HG03135 (cell line): ENCODE data around the gene FOXN3.

Source experiments
- ATAC-seq: cut with Tn5 transposase; IDR thresholded peaks from one replicate; pipeline ENCODE4 v1.9.1; 2021; ENCODE audit warnings: mild to moderate bottlenecking, moderate library complexity; ENCODE audit not compliant: unreplicated experiment

FOXN3 gene

DNA sequence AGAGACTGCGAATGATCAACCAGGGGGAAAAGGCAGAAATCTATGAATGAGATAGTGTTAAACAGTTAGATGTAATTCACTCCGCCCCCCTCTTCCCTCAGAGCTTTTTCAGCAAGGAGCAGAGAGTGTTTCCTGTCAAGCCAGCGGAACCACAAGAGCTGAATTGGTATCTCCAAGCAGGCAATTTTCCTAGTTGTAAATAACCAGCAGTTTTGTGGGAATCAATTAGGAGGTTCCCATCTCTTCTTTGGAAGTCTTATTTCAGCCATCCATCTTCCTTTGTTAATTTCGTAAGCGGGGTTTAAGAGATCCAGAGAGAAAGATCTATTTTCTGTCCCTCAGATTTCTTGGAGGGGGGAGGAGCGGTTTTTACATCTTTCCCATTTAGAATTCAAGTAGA is 178.0 kb downstream of the FOXN3 start:
- ATAC-seq: no peak

DNA sequence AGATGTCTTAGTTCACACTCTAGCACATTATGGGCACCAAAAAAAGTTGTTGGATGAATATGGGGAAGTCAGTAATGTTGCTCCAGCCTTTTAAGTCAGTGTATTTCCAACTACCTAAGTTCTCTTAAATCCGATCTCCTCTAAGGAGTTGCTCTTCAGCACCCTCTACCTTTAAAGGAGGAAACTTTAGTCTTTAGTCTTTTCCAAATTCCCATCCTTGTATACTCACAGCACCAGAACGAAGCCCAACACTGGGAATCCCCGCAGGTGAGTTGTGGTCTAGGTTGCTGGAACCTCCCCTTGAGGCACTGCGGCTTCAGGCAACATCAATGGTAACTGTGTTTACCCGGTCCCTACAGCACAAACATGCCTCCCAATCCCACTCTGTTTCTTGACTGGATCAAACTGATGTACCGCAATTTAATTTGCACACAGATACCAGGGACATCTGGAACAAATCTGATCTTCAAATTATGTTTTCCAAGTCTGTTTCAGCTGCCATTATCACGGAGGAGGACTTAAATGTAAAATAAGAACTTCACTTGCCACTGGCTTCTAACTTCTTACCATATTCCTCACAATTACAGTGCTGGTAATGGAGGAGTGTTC is 179.0 kb downstream of the FOXN3 start:
- ATAC-seq: no peak

DNA sequence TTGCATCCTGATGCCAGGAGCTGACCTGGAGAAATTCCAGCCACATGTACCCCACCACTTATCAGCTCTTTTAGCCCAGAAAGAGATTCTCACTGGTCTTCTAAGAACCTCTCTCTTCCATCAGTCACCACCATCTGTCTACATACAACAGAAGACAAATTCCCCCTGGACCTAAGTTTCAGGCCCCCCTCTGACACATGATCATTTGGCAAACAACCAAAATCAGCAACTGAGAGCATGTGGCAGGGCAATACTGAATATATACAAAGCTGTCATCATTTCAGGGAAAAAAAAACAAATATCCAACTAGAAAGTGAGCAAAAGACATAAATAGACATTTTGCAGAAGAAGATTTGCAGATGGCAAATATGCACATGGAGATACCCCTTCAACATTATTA is 180.2 kb downstream of the FOXN3 start:
- ATAC-seq: no peak

DNA sequence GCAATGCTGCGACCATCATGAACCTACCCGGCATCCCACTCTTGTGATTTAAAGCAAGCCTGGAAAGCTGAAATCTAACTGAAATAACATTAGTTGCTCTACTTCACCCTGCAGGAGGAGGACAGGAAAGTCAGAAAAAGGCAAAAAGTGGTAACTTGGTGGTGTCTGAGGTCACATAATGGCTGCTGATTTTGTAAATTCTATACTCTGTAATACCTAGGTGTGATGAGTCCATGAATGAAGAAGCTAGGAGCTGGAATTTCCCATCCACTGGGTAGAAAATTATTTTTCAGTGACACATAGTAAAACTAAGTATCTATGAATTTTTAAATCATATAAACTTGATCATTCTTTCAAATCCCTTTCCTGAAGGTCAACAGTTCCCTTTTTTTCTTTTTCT is 183.8 kb downstream of the FOXN3 start:
- no peak for ATAC-seq

DNA sequence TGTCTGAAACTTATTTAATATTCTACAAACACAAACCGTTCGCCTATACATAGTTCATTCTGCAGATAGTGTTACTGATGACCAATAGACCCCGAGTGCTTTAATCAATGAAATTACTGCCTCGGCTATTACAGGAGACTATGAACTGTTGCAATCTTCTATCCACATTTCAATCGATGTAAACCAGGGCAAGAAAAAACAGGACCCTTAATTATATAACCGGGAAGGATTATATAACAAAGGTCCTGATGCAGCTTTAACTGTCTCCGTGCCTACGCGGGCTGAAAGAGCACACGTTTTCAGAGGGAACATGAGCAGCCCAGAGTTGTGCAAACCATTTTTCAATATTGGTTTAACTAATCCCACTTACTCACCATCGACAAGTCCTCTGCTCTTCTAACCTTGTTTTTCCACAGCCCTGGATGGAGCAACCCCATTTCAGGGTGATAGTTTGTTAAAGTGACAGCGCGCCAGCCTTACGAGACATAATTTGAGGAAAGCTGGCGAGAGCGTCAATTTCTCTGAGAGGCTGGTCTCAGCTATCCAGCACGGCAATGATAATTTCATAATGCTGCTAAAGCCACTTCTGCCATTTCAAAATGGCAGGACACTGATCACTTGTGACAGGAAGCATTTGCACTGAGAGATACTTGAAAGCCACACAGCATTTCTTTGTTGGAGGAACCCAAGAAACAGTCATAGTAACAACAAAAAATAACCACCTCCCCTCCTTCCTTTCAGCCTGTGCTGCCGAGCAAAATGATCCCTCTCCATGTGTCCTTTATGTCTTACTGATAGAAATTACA is 184.6 kb downstream of the FOXN3 start:
- ATAC-seq: no peak

DNA sequence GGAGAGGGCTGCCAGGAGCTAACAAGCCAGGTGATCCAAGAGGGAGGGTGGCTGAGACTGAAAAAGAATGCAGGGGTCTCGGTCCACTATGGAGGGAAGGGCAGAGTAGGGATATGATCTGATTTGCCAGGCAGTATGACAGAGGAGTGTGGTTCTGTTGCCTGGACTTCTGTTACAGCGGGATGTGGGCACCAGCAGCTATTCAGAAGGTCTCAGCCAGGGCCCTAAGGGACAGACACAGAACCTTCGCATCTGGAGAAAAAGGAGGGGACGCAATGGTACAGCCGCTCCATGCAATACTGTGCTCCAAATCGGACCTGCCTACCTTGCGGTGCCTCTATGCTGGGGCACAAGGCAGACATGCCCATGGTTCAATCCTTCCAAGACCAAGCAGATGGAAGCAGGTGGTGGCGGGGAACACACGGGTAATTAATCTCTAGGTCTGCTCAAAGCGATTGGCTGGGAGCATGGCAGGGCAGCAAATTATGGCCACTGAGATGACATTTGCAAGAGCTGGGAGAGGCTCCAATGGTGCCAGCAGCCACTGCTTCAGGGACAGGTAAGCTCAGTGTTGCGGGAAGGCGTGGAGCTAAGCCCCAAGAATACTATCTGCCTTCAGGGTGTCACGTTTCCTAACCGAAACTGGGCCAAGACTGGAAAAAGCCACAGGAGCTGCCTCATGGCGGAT is 185.5 kb downstream of the FOXN3 start:
- ATAC-seq: no peak

DNA sequence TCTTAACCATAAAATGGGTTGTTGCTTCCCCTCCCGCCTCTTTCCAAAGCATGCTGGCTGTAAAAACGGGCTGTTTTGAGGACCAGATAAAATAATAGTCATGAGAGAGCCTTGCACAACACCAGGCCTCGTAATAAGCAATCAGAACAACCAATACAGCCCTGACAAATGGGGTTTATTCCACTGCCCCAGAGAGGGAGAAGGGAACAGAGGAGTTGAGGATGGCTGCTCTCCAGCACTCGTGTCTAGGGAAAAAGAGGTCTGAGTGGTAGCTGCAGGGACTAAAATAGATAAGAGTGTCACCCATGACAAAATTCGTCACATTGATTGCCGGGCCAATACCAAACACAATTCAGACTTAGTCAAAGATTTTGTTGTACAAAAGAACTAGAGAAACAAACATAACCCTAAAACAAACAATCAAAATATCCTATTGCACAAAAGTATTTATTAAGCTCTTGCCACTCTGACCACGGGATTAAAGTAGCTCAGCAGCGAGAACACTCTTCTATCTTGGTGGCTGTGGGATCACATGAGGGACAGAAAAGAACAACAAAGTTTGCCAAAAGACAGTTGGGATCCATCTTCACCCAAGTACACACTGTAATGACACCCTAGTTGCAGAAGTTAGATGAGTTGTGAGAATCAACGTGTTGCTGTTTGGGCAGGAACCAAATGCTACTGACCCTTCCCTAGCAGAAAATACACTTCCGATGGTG is 188.0 kb downstream of the FOXN3 start:
- ATAC-seq: no peak

DNA sequence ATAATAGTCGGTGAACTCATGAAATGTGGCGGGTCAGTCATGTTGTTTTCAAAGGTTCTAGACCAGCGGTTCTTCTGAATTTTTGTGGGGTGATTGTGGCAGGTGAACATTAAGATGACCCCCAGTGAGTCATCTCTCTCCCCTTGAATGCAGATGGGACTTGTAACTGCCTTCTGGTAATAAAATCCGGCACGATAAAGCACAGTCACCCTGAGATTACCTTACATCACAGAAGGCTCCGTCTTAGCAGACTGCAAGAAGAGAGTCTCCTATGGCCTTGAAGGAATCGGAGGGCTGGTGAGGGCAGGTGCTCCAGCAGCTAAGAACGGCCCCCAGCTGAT is 189.6 kb downstream of the FOXN3 start:
- ATAC-seq: no peak

DNA sequence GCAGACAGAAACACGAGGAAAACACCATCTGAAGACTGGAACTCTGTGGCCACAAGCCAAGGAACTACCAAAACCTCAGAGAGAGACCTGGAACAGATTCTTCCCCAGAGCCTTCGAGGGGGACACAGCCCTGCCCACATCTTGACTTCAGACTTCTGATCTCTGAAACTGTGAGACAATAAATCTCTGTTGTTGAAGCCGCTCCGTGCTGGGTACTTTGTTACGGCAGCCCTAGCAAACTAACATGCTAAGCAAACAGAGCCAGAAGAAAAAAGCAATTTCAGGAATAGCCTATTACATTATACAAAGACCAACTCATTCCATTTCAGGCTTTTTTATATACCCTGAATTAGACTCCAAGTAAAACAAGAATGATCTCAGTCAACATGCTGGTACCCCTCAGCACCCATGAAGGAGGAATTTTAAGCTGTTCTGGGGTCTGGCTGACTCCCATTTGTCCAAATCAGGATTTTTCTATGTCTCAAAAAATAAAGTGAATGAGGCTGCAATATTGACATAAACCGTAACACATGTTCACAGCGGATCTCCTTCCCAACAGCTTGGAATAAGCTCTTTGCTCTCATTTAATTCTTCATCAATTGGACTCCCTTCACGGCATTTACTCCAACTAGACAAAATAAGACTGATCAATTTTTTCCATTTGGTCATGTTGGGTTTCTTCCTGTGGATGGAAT is 190.1 kb downstream of the FOXN3 start:
- no peak for ATAC-seq

DNA sequence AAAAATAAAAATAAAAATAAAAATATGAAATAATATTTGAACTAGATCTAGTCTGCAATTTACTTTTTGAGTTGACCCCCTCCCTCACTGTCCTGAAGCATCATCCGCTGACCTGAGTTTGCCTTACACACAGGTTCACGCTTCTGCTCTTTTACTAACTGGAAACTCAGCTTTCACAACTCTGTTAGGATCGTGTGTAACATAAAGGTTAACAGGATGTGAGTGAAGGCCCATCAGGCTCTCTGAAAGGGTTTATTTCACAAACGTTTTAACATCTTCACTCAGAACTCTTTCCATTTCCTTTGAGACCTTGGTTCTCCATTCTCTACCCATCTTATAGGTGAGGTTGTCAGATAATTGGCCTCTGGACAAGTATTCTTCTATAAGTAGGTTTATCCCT is 191.4 kb downstream of the FOXN3 start:
- no peak for ATAC-seq

DNA sequence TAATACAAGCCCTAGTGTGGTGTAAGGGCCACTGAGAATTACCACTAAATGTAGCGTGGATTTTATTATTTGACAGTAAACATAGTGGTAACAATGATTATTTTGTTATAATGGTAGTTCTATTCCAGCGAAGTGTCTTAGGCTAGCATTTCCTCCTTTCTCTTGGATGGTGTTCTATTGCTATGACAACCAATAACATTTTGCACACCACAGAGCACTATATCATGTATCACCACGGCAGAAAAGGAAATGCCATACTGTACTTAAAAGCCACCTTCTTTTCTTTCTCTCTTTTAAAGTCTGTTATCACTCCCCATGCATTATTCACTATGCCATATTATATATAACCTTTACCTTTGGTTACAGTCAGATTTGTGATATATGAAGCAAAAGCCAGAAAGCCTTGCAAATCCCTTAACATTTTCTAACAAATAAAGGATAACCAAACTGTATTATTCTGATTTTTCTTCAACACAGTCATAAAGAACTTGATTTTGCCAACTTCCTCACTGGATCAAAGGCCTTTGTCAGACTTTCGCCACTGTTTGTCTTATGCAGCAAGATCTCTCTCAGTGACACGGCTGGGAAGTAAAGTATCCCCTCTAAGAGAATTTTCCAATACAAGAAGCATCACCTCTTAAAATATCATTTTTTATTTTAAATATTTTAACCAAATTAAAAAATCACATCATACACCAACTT is 195.8 kb downstream of the FOXN3 start:
- no peak for ATAC-seq

DNA sequence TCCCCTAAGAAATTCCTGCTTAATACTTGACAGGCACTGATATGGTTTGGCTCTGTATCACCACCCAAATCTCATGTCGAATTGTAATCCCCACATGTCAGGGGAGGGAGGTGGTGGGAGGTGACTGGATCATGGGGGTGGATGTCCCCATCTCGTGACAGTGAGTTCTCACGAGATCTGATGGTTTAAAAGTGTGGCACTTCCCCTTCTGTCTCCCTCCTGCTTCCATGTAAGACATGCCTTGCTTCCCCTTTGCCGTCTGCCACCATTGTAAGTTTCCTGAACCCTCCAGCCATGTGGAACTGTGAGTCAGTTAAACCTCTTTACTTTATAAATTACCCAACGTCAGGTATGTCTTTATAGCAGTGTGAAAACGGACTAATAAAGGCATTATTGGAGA is 198.0 kb downstream of the FOXN3 start:
- no peak for ATAC-seq

DNA sequence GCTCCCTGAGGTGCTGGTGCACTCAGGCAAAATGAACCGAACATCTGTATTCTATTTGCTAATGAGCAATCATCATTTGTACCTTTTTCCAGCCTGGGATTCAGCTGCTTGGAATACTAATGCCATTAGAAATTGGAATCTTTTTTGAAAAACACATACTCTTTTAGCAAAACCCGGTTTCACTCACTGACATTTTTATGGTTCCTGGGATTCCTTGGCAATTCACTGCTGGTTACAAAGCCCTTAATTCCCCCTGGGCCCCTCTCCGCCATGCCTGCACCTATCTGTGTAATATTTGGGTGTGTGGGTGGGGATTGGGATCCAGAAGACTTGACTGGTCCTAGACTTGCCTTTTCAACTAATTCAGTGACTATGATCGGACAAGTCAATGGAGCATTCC is 199.1 kb downstream of the FOXN3 start:
- no peak for ATAC-seq

DNA sequence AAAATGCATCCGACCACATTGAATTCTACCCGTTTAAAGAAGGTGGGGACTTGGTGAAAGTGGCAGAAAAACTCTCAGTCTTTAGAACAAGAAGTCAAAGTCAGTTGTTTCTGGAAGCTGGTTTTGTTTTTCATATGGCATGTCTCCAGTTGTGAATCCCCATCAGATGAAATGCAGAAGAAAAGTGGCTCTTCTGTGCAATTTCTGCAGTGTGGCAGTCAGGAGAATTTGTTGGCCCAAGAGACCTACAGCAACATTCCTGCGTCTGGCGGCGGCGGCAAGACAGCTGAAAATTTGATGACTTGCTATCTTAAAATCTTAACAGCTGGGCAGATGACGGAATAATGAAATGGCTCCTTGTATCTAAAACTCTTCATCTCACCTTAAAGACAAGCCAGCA is 201.5 kb downstream of the FOXN3 start:
- no peak for ATAC-seq

DNA sequence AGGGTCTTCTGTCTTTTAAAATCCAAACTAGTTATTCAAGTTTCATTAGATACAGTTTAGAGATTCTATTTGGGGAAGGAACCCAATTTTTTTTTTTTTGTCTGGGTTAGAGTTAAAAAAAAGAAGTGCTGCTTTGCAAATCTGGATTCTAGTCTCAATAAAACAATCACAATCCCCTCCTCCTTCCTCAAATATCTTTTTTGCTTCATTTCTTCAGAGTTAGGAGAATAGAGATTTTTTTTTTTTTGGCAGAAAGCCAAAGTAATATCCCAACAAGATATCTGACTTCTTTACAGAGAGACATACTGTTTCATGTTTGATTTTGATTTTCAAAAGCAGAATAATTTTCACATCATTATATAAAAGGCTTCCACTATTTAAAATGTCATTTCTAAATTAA is 201.9 kb downstream of the FOXN3 start:
- ATAC-seq: no peak

DNA sequence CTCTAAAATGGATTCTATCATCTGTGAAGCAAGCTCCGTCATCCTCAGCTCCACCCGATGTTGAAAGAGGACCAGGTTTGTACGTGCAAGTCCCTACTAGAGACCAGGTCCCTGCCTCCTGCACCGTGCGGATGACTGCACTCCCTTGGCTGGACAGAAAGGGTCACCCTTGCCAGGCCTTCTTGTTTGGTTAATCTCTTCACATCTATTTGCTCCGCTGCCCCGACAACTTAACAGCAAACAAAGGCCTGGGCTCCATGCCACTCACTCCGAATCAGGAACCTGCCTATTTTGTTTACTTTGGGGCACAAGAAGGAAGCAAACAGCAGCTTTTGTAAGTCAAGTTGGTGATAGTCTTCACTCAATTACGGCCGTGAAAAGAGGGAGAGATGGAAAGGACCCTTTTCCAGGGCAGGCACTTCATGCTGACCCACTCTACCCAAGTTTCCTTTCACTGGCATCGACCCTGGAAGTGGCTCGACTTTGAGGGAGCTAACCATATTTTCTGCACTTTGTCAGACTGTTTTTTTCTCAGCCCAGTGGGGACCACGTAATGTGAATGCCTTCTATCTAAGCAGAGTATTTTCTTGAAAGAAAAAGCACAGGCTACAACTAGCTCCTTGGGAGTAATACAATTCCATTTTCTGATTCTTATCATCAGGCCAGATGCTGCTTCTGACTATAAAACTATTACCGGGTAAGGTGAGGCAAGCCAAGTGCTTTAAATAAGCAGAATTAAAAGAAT is 202.6 kb downstream of the FOXN3 start:
- no peak for ATAC-seq

DNA sequence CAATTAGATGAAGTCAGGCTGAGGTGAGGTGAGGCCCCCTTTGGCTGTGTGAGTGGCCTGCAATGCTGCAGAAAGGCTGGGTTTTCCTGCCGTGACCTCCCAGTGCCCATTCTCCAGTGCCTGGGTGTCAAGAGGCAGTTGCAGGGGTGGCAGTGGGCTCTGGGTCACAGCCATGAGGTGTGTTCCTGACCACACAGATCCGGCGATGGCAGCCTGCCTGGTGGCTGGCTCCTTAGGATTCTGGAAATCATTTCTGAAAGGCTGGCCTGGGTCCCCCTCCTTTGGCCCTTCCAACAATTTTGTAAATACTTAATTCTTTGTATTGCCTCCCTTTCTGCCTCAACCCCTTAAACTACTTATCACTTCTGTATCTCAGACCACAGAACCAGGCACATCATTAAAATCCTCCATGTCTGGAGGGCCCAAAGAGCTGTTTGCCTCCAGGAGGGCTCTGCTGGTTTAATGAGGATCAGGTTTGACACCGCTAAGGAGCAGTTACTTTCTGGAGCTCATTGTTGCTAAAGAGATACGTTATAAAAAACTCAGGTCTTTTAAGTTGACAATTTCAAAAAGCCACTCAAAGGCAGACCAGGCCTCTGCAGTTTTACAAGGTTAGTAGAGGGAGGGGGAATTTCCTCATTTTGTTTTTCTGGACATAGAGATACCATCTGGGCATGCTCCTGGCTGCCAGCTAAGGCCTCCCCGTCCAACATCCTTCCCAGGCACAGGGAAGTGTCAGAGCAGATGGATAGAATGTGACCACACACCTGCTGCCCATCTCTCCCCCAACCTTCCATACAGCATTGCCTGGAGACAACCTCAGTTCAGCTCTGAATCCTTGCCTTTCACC is 204.4 kb downstream of the FOXN3 start:
- ATAC-seq: no peak

DNA sequence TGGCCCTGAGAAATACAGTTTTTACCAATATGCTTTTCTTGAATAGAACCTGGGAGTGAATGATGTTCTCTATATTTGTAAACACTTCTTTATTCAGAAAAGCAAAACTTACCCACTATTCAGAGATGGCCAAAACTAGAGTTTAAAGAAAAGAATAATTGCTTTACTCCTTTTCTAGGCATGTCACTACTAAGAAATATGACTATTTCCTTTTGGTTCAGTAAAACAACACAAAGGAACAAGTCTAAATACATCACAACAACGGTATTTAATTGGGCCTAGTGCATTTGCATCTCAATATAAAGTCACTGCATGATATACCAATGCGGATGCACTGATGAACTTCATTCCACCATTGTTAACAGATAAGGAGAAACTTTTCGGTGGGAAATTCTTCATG is 207.5 kb downstream of the FOXN3 start:
- ATAC-seq: no peak

DNA sequence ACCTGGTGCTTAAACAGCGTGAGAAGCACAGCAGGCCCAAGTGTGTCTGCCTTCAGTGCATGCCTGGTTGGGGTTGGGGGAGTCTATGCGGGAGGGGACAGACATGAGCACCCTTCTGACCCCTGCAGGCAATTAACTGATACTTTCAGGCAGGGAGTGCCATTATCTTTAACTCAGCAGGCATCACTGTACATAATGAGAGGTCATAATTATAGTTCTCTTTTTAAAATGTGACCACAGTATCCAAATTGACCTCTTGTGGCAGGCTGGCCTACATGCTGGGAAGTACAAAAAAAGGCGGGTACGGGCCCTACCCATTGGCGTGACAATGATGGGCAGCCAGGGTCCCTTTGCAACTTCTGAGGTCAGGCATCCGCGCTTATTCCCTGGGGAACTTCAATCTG is 209.1 kb downstream of the FOXN3 start:
- ATAC-seq: no peak
